ENCODE measurements around the gene ETV5.

The ETV5 gene

GRCh38 chr3:186095561-186096081 lies 13.3 kb downstream of the ETV5 start:
- no peak for DNase-seq (ENCODE audit: low spot score)

- no peak for DNase-seq (ENCODE audit: low spot score)
These were observed 14.0 kb downstream of the ETV5 start for GRCh38 chr3:186094696-186095425.

GRCh38 chr3:186094271-186094670 lies 14.6 kb downstream of the ETV5 start:
- DNase-seq (ENCODE audit: low spot score) = no peak

DNA sequence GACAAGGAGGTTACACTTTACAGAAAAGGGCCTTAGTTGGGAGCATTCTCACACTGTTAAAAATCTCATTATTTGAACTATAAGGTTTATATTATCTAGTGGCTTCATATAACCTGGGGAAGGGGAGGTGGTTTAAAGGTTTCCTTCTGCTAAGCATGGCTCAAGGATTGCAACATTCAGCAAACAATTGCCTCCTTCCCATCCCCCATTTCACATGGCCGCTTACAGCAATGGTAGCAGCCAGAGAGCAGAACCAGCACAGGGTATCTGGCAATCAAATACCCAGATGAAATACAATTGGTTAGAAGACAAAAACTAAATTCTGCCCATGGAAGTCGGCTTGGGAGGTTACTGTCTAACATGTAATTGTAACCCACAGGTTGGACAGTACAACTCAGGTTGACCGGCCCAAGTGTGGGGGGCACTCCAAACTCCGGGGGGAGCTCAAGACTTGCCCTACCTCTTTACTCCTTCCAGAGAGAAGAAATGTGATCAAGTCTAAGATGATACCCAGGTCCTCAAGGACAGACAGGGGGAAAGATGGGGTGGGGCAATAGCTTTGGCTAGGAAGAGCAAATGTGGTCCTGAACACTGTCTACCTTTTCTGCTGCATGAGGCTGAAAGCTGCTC lies 15.5 kb downstream of the ETV5 start:
- no peak for DNase-seq (ENCODE audit: low spot score)

- DNase-seq (ENCODE audit: low spot score) = no peak
These were observed 16.4 kb downstream of the ETV5 start for GRCh38 chr3:186092360-186093070.

DNA sequence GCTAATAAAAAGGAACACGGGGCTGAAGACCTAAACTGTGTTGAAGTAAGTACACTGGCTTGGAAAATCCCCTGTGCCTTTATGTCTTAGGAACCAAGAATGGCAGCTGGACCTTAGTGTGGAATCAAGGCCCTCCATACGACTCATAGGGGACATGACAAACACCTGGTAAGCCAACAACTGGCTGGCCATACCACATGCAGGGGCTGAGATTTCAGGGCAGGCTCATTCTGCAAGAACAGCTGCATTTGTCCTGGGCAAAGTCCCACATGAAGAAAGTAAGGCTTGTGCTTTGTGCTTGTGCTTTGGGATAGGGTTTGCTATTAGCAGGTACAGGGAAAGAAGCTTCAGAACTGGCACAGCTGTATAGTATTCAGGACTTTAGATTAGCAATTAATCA lies 18.0 kb downstream of the ETV5 start:
- no peak for DNase-seq (ENCODE audit: low spot score)

DNA sequence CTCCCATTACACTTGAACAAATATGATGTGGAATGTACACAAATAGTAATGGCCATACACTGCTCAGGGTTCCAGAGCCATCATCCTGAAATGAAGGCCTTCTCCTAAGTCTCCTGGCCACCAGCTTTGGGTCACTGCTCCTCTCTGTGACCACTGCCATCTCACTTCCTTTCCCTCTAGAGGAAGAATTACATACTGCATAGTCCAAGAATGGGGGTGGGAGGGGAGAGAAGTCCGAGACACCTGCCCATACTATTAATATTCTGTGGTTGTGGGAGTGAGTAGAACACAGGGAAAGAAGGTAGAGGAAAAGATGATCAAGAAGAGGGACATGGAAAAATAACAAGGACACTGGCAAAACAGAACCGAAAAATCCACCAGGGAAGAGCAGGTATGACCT lies 20.6 kb downstream of the ETV5 start:
- DNase-seq (ENCODE audit: low spot score) = no peak

GRCh38 chr3:186084264-186084663 lies 24.6 kb downstream of the ETV5 start:
- DNase-seq (ENCODE audit: low spot score) = no peak

GRCh38 chr3:186083746-186084145 lies 25.1 kb downstream of the ETV5 start:
- no peak for DNase-seq (ENCODE audit: low spot score)

DNA sequence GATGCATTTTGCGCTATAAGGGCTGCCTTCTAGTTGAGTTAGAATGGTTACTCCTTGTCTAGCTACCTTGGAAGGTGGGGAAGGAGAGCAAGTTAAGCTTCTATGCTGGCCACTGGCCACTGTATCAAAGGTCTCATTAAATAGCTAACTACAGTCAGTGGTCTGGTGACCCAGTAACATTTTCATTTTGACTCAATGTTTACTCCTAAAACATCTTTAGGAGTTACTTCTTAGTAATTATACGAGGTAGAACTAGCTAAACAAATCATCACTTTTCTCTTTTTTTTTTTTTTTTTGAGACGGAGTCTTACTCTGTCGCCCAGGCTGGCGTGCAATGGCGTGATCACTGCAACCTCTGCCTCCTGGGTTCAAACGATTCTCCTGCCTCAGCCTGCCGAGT lies 26.7 kb downstream of the ETV5 start:
- DNase-seq (ENCODE audit: low spot score) = no peak

DNA sequence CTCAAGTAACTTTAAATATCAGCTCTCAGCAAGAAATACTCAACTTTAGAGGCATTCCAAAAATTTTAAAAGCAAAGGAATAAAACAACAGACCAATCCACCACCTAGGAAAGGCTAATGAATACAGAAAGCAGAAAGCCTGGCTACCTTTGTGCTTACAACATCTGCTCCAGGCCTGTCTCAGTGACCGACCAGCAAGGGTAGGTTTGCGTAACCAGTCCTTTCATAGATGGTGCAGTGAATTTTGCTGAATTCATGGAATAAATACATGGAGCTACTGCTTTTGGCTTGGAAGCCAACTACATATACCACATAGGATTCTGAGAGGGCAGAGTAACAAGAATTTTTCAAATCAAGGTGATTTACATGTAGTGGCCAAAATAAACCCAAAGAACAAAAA lies 27.2 kb downstream of the ETV5 start:
- DNase-seq (ENCODE audit: low spot score) = no peak

- no peak for DNase-seq (ENCODE audit: low spot score)
These were observed 27.9 kb downstream of the ETV5 start for GRCh38 chr3:186080849-186081438.

DNA sequence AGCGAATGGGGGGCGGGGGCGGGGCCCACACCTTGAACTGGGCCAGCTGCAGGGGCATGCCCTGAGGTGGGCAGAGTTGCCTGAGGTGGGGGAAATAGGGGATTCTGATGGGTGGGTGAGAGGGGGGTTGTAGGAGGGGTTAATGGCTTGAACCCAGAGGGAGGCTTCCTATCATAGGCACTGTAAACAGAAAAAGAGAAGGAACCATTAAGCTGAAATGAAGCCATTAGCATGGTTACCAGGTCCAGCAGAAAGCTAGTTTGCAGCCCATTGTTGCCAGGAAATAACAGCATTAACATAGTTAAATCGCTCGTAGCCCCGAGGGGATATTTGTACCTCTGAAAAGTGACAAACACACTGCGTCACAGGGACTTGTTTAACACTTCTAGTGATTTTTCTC lies 29.0 kb downstream of the ETV5 start:
- no peak for DNase-seq (ENCODE audit: low spot score)

DNA sequence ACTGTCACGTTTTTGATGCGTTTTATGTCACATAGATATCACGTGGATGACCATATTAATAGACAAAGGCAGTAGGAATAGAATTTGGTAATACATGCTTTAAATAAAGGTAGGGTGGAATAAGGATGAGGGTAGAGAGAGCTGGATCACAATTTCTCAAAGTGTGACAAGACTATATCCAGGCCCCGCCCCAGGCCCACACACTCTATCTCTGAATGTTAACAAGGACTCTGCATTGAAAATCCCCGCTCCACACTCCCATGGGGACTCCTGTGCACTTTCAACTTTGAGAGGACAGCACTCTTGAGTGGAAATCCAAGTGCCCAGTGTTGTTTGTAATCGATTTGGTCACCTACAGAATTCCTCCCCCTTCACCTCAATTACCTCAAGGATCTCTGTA lies 31.4 kb downstream of the ETV5 start:
- DNase-seq (ENCODE audit: low spot score) = no peak

GRCh38 chr3:186075931-186076567 lies 32.8 kb downstream of the ETV5 start:
- no peak for DNase-seq (ENCODE audit: low spot score)

DNA sequence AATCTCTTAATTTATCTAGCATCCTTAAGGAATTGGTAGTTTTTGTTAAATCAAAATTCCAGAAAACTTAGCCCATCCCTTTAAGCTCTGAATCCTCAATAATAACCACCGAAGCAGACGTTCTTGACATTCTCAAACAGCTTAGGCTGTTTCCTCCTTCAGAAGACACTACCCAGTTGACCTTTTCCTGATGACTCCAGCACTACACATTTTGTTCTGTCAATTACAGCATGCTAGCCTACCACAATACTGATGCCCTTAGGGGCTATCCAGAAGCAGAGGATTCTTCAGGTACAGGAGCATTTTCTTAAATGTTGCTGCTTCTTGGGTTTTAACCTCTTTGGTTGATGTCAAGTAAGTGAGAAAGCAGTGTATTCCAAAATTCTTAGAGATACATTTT lies 33.4 kb downstream of the ETV5 start:
- DNase-seq (ENCODE audit: low spot score) = no peak

GRCh38 chr3:186073641-186074040 lies 35.2 kb downstream of the ETV5 start:
- no peak for DNase-seq (ENCODE audit: low spot score)

DNA sequence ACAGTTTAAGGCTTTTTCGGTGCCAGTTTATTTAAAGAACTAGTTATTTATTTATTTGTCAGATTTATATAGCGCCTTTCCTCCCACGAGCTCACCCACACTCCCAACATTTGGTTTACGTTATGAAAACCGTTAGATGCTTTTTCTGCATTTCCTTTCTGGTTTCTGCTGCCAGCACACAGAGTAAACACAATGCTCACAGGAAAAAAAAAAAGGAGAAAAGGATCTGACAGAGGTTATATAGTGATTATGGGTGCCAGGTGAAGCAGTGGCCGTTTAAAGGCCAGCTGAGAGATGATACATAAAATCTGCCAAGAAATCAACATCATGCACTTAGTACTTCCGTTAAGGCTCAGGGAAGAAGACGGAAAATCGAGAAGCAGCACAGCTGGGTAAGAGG lies 37.9 kb downstream of the ETV5 start:
- no peak for DNase-seq (ENCODE audit: low spot score)

- DNase-seq (ENCODE audit: low spot score) = no peak
These were observed 38.3 kb downstream of the ETV5 start for GRCh38 chr3:186070550-186070949.

DNA sequence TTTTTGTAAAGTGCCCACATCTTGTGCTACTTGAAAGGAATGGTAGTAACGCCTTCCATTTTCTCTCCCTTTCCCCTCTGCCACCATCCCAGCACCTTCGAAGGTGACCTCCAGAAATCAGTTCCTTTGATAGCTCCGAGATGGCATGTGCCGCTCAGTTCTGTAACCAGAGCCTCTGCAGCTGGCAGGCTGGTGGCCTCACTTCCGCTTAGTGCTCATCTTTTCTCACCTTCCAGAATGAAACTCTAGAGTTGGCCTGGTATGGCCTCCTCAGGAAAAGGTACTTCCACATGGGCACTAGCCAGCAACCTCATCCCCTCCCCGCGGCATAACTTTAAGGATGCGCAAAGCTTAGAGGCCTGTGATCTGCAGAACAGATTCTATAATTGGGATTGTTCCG lies 38.8 kb downstream of the ETV5 start:
- DNase-seq (ENCODE audit: low spot score) = no peak

- DNase-seq (ENCODE audit: low spot score) = no peak
These were observed 39.7 kb downstream of the ETV5 start for GRCh38 chr3:186069199-186069598.

DNA sequence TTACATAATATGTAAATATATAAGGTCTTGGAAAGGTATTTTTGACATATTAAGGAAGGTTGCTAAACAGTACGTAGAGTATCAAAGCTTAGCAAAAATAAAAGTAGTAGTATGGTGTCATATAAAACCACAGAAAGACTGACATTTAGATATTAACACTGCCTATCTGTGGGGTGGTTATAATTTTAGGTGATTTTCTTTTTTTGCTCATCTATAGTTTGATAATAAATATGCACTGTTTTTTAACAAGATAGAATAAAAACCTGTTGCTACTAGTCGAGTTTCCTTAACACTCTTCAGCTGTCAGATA lies 40.7 kb downstream of the ETV5 start:
- DNase-seq (ENCODE audit: low spot score) = no peak
